GM18907 (cell line): ENCODE measurements around the gene EXPH5.

ENCODE experiments used
- ATAC-seq: cut with Tn5 transposase; IDR thresholded peaks from one replicate; pipeline ENCODE4 v1.9.1; 2021; ENCODE audit warnings: mild to moderate bottlenecking, moderate library complexity; ENCODE audit not compliant: unreplicated experiment

Gene EXPH5

DNA sequence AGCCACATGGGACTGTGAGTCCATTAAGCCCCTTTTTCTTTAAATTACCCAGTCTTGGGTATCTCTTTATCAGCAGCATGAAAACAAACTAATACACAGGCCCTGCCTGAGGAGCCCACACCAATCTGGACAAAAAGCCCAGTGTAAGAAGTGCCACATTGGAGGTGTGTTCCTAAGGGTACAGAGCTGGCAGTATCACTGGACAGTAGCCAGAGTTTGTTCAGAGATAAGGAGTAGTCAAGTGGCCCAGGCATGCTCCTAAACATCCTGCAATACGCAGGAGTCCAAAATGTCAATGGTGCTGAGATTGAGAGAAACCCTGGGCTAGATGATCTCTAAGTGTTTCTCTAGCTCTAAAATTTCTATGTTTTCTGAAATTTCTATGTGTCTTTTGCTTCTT lies 68.4 kb downstream of the EXPH5 start:
- ATAC-seq = no peak

GRCh38 chr11:108524422-108524821 lies 69.1 kb downstream of the EXPH5 start:
- ATAC-seq = no peak

DNA sequence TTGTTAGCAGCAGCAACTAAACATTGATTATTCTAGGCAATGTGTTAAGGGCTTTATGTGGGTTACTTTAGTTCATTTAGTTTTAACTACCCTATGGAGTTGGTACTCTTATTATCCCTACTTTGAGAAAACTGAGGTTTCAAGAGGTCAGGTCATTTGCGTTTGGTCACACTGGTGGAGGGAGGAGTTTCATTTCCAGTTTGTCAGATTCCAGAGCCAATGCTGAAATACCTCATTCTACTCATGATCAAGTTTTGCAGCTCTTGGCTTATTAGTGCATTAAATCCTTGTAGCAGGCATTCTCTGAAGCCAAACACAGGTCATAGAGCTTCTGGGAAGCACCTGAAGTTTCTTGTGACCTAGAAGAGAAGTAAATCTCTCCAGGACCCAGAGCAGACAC lies 71.2 kb downstream of the EXPH5 start:
- no peak for ATAC-seq

DNA sequence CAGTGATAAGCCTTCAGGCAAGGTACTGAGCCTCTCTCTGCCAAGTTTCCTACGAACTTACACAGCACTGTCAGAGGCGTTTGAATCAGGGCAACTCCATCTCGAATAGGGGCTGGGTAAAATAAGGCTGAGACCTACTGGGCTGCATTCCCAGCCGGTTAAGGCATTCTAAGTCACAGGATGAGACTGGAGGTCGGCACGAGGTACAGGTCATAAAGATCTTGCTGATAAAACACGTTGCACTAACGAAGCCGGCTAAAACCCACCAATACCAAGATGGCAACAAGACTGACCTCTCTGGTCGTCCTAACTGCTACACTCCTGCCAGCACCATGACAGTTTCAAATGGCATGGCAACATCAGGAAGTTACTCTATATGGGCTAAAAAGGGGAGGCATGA lies 75.0 kb downstream of the EXPH5 start:
- no peak for ATAC-seq

DNA sequence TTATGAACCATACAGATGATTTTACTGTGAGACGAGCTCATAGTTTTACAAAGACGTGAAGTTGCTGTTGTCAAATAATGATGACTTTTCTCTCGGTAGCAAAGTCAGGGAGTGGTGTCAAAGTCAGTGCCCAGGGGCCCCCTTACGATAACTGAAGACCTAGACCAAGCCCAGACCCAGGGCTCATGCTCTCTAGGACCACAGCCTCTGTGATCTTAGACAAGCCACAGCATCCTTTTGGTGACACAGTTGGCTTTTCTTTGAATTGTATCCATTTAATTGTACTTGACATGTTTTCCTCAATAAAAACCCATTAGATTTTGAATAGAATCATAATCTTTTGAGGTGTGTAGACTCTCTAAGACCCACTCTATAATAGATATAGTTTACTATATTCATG lies 77.4 kb downstream of the EXPH5 start:
- no peak for ATAC-seq

DNA sequence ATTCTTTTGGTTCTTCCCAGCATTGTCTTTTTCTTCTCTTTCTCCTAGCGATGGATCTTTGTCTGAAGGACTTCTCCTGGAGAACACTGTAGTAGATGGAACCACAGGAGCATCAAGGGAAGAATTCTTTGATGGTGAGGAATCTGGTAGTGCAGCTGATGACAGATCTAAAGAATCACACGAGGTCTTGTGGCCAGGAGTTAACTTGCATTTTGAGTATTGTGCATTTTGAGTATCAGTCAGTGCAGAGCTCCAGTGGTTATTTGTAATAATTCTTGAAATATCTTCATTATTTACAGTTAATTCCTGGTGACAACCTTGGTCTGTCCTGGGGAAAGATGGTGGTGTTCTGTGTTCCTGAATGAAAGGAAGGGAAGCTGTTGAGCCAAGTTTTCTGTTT lies 80.9 kb downstream of the EXPH5 start:
- ATAC-seq = no peak

GRCh38 chr11:108511851-108512474 lies 81.6 kb downstream of the EXPH5 start:
- ATAC-seq = no peak

DNA sequence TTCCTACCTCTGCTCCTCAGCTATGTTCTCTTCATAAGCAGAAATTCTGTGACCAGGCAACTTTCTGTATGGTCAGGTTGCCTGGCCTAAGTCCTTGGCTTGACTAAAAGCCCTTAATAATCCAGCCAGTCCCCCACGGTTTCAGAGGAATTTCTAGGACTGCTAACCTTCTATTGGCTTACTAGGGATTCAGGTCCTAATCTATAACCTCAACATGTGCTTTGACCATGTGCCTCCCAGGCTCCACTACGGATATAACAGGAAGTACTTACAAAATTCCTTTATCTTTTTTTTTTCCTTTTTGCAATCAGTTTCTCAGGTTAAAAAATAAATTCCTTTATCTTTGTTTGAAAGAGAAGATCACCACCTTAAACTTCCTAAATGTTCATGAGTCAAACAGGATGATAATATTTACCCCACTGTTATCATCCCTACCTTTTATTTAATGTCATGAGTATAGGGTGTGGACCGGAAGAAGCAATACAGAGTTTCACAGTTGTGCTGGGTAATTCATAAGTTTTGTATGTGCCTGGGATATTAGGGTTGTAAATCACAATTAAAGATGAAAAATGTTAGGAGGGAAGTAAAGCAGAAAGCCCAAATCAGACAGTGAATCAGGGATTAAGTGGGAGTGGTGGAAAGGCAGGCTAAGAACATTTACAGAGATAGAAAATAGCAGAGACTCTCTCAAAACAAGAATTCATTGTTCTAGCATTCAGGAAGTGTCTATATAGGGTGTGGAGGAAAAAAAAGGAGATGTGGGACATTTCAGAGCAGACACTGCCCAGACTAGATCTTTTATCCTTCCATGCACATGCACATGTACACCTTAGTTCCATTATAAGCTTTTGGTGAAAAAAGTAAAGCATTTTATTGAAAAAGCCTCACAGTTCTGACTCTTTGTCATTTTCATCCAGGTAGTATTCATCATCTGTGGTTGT lies 84.6 kb downstream of the EXPH5 start:
- no peak for ATAC-seq

- no peak for ATAC-seq
These were observed 92.2 kb downstream of the EXPH5 start for GRCh38 chr11:108501396-108501795.

DNA sequence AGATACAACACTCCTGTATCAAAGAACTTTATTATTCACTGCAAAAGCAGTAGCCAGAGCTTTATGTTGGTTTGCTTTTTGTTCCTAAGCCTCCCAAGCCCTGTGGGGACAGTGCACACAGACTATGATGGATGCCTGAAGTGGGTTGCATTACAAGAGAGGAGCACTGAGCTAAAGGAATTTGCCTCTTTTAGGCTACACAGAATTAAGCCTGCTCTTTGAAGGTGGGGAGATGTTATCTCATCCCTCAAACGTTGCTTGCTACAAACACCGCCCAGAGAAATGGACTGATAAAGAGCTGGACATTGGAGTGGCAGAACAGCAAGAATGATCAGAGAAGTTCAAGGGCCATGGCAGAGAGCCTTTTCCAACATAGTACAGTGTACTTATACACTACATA lies 92.8 kb downstream of the EXPH5 start:
- no peak for ATAC-seq

GRCh38 chr11:108500169-108500568 lies 93.4 kb downstream of the EXPH5 start:
- no peak for ATAC-seq

DNA sequence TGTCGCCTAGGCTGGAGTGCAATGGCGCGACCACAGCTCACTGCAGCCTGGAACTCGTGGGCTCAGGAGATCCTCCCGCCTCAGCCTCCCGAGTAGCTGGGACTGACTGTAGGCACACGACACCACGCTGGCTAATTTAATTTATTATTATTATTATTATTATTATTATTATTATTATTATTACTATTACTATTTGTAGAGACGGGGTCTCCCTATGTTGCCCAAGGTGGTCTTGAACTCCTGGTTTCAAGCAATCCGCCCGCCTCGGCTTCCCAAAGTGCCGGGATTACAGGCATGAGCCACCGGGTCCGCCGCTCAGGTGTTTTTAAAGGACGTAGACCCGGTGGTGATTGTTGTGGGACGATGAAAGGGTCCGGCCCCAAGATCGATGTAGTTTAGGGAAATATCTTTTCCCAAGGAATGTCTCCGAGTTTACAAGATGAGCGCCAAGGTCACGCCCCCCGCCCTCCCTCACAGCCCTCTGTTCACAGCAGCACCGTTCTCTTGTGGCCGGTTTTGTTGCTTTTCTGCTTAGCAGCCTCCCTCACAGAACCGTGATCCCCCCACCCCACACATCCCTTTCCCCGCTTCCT lies 94.7 kb downstream of the EXPH5 start:
- no peak for ATAC-seq

- peak; percentile 62 for ATAC-seq
These were observed 95.3 kb downstream of the EXPH5 start, which contains the start of gene POGLUT3 for GRCh38 chr11:108498046-108498815. Gene POGLUT3, minus strand, starts transcription at chr11:108498384. Its CDS starts 18 bp downstream, at chr11:108498366.

GRCh38 chr11:108497317-108498045 lies 96.1 kb downstream of the EXPH5 start:
- ATAC-seq = peak; percentile 59

GRCh38 chr11:108496643-108497256 lies 96.8 kb downstream of the EXPH5 start:
- ATAC-seq = no peak

DNA sequence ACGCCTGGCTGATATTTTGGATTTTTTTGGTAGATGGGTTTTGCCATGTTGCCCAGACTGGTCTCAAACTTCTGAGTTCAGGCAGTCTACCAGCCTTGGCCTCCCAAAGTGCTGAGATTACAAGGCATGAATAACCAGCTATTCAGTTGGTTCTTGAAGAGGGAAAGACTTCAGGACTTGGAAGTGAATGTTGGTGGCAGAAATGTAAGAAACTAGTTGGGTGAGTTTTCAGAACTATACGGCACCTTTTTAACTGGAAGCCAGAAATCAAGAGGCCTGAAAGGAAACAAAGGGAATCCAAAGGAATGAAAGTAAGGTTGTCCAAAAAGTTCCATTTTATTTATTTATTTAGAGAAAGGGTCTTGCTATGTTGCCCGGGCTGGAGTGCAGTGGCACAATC lies 98.2 kb downstream of the EXPH5 start:
- no peak for ATAC-seq

DNA sequence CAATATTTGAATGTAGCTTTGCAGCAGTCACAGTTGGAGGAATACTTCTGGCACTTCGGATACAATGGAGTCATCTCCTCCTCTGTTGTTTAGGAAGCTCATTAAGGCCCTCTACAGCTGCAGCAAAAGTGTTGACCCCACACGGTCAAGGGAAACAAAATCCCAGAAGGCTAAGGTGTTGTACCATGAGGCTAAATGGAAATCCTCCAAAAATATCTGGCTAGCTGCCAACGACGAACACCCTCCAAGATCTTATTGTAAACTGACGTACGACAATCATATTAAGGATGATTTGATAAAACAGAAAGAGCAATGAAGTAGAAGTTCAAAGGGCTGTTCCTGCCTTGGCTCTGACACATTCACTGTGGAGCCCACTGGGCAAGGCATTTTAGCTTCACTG lies 99.4 kb downstream of the EXPH5 start:
- ATAC-seq = no peak

GRCh38 chr11:108491936-108492335 lies 101.6 kb downstream of the EXPH5 start:
- no peak for ATAC-seq

DNA sequence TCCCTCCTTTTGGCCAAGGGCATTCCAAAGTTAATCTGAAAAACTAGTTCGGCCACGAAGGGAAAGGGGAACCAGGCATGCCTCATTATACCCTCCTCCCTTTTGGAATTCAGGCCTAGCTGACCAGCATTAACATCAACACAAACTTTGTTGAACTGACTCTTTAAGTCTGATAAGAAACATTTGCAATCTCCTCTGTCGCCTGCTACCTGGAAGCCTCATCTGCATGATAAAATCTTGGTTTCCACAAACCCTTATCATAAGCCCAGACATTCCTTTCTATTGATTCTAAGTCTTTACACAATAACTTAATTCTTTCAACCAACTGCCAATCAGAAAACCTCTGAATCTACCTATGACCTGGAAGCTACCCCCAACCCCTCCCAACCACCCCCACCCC lies 106.7 kb downstream of the EXPH5 start:
- ATAC-seq = no peak

DNA sequence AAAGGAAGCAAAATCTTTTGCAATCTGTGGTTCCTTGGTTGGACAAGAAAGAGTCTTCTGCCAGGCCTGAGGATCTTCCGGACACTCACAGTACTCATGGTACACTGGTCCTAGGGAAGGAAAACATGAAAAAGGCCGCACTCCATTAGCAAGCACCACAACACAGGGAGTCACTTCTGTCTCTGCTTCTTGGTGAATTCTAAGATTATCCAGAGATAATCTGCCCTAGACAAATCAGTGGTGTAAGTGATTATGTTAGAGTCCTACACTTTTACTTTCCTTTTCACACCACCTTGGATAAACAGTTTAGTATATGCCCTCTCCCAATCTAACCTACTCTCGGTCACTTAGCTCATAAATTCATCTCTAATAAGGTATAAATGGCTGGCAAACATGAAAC lies 107.2 kb downstream of the EXPH5 start:
- no peak for ATAC-seq
